HG02642 (cell line): ENCODE results near the gene MAK.
"Not testable (repeated sequence)": the region's sequence is repeated elsewhere in the genome, so short reads cannot be mapped to it uniquely, and the experiment has no call there.

ENCODE experiments used
- ATAC-seq: cut with Tn5 transposase; IDR thresholded peaks from one replicate; pipeline ENCODE4 v1.9.1; 2021; ENCODE audit warnings: mild to moderate bottlenecking; ENCODE audit not compliant: unreplicated experiment, poor library complexity

MAK gene

GRCh38 chr6:10837995-10838793, at the start of gene MAK:
Gene MAK, minus strand, starts transcription at chr6:10838539. Its CDS starts 7,891 bp downstream, at chr6:10830648.
- ATAC-seq = peak; percentile 87

- ATAC-seq = peak; percentile 39
Observed at GRCh38 chr6:10886691-10887502, 48.6 kb upstream of the MAK start, which contains the start of gene SYCP2L. Gene SYCP2L, plus strand, starts transcription at chr6:10887052. Its CDS starts 75 bp downstream, at chr6:10887127.

- ATAC-seq = not testable (repeated sequence)
Observed at GRCh38 chr6:10886365-10886690, 48.0 kb upstream of the MAK start.

GRCh38 chr6:10884245-10884972, 46.1 kb upstream of the MAK start:
- ATAC-seq = no peak

- ATAC-seq = no peak
Observed at GRCh38 chr6:10883312-10884244, 45.2 kb upstream of the MAK start.

- ATAC-seq = no peak
Observed at GRCh38 chr6:10882657-10883171, 44.4 kb upstream of the MAK start.

- ATAC-seq = not testable (repeated sequence)
Observed at GRCh38 chr6:10882253-10882630, 43.9 kb upstream of the MAK start.

GRCh38 chr6:10880366-10880765, 42.0 kb upstream of the MAK start:
- ATAC-seq = no peak

GRCh38 chr6:10877871-10878270, 39.5 kb upstream of the MAK start:
- ATAC-seq = no peak

GRCh38 chr6:10877012-10877411, 38.7 kb upstream of the MAK start:
- no peak for ATAC-seq

GRCh38 chr6:10875026-10875425, 36.7 kb upstream of the MAK start:
- ATAC-seq = no peak

- ATAC-seq = no peak
Observed at GRCh38 chr6:10874207-10874606, 35.9 kb upstream of the MAK start.

GRCh38 chr6:10873374-10873773, 35.0 kb upstream of the MAK start:
- no peak for ATAC-seq

- ATAC-seq = no peak
Observed at GRCh38 chr6:10867952-10868351, 29.6 kb upstream of the MAK start.

GRCh38 chr6:10866709-10867108, 28.4 kb upstream of the MAK start:
- not testable (repeated sequence) for ATAC-seq

- ATAC-seq = not testable (repeated sequence)
Observed at GRCh38 chr6:10863031-10863430, 24.7 kb upstream of the MAK start.

GRCh38 chr6:10862361-10862760, 24.0 kb upstream of the MAK start:
- ATAC-seq = no peak

GRCh38 chr6:10861086-10861485, 22.7 kb upstream of the MAK start:
- ATAC-seq = no peak

GRCh38 chr6:10857259-10857658, 18.9 kb upstream of the MAK start:
- ATAC-seq = no peak
